ENCODE results near the gene LEF1.

The LEF1 gene

DNA sequence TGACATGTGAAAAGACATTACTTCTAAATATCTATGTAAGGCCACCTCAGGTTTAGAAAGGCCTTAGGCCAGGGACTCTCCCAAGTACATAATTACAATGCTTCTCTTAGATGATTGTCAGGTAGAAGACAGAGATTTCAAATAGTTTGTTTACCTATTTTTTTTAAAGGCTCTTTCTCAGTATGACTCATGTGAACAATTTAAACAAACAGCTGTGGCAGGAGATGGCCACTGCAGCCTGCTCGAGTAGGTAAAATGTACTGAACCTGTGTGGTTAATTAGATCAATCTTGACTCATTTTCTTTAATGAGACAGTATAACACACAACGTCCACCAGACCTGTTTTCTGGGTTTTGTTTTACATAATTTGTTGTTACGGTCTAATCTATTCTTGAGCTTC, 50.2 kb downstream of the LEF1 start:
- TF ChIP-seq SIN3A (IDR thresholded peaks at IDR 0.05; ENCODE audit: borderline replicate concordance, insufficient read depth, low read length) = no peak
- no peak for TF ChIP-seq REST (IDR thresholded peaks at IDR 0.05; ENCODE audit: insufficient read depth in 1 of 2, low read depth in 2 of 2, low read length in 2 of 2)
- no peak for TF ChIP-seq FOXP2 (optimal IDR thresholded peaks at IDR 0.05; ENCODE audit: borderline replicate concordance, extremely low read depth, extremely low read length, insufficient read depth)
- TF ChIP-seq POLR2AphosphoS5 (IDR thresholded peaks at IDR 0.05; ENCODE audit: low read depth, low read length) = no peak

- TF ChIP-seq REST (IDR thresholded peaks at IDR 0.05; ENCODE audit: insufficient read depth in 1 of 2, low read depth in 2 of 2, low read length in 2 of 2) (no peak), TAF1 (IDR thresholded peaks at IDR 0.05; ENCODE audit: borderline replicate concordance, insufficient read depth, low read length) (no peak), POLR2AphosphoS5 (IDR thresholded peaks at IDR 0.05; ENCODE audit: low read depth, low read length) (no peak), FOXP2 (optimal IDR thresholded peaks at IDR 0.05; ENCODE audit: borderline replicate concordance, extremely low read depth, extremely low read length, insufficient read depth) (no peak), SIN3A (IDR thresholded peaks at IDR 0.05; ENCODE audit: borderline replicate concordance, insufficient read depth, low read length) (no peak)
Measured at GRCh38 chr4:108117418-108118182, 51.1 kb downstream of the LEF1 start.

GRCh38 chr4:108116423-108117168, 52.1 kb downstream of the LEF1 start:
- no peak for TF ChIP-seq TAF1 (IDR thresholded peaks at IDR 0.05; ENCODE audit: borderline replicate concordance, insufficient read depth, low read length)
- no peak for TF ChIP-seq POLR2AphosphoS5 (IDR thresholded peaks at IDR 0.05; ENCODE audit: low read depth, low read length)
- TF ChIP-seq REST (IDR thresholded peaks at IDR 0.05; ENCODE audit: insufficient read depth in 1 of 2, low read depth in 2 of 2, low read length in 2 of 2) = no peak
- no peak for TF ChIP-seq FOXP2 (optimal IDR thresholded peaks at IDR 0.05; ENCODE audit: borderline replicate concordance, extremely low read depth, extremely low read length, insufficient read depth)
- TF ChIP-seq SIN3A (IDR thresholded peaks at IDR 0.05; ENCODE audit: borderline replicate concordance, insufficient read depth, low read length) = no peak

- TF ChIP-seq POLR2AphosphoS5 (IDR thresholded peaks at IDR 0.05; ENCODE audit: low read depth, low read length) (no peak), SIN3A (IDR thresholded peaks at IDR 0.05; ENCODE audit: borderline replicate concordance, insufficient read depth, low read length) (no peak), TAF1 (IDR thresholded peaks at IDR 0.05; ENCODE audit: borderline replicate concordance, insufficient read depth, low read length) (no peak), REST (IDR thresholded peaks at IDR 0.05; ENCODE audit: insufficient read depth in 1 of 2, low read depth in 2 of 2, low read length in 2 of 2) (no peak), FOXP2 (optimal IDR thresholded peaks at IDR 0.05; ENCODE audit: borderline replicate concordance, extremely low read depth, extremely low read length, insufficient read depth) (no peak)
Measured at GRCh38 chr4:108115168-108115526, 53.6 kb downstream of the LEF1 start.

Measured in PFSK-1 (cell line).